Measurements from ENCODE around the gene NEDD4L.

NEDD4L gene

GRCh38 chr18:58096658-58097057 lies 52.6 kb downstream of the NEDD4L start:
- DNase-seq: no peak

GRCh38 chr18:58097121-58097906 lies 53.3 kb downstream of the NEDD4L start:
- no peak for DNase-seq

- DNase-seq: no peak
Measured at GRCh38 chr18:58097907-58098166, 53.8 kb downstream of the NEDD4L start.

GRCh38 chr18:58098706-58099105 lies 54.7 kb downstream of the NEDD4L start:
- DNase-seq: no peak

GRCh38 chr18:58100154-58100553 lies 56.1 kb downstream of the NEDD4L start:
- DNase-seq: no peak

GRCh38 chr18:58101291-58101794 lies 57.3 kb downstream of the NEDD4L start:
- no peak for DNase-seq

GRCh38 chr18:58102018-58102417 lies 58.0 kb downstream of the NEDD4L start:
- DNase-seq: no peak

GRCh38 chr18:58102875-58103274 lies 58.8 kb downstream of the NEDD4L start:
- DNase-seq: no peak

- no peak for DNase-seq
Measured at GRCh38 chr18:58103339-58103985, 59.4 kb downstream of the NEDD4L start.

- no peak for DNase-seq
Measured at GRCh38 chr18:58104096-58104495, 60.1 kb downstream of the NEDD4L start.

GRCh38 chr18:58105206-58105887 lies 61.3 kb downstream of the NEDD4L start:
- DNase-seq: no peak

GRCh38 chr18:58105888-58106260 lies 61.8 kb downstream of the NEDD4L start:
- no peak for DNase-seq

GRCh38 chr18:58106289-58107070 lies 62.5 kb downstream of the NEDD4L start:
- DNase-seq: no peak

GRCh38 chr18:58109256-58109655 lies 65.2 kb downstream of the NEDD4L start:
- DNase-seq: no peak

- DNase-seq: no peak
Measured at GRCh38 chr18:58110398-58110797, 66.4 kb downstream of the NEDD4L start.

GRCh38 chr18:58112174-58112573 lies 68.1 kb downstream of the NEDD4L start:
- no peak for DNase-seq

GRCh38 chr18:58113337-58113736 lies 69.3 kb downstream of the NEDD4L start:
- DNase-seq: no peak

GRCh38 chr18:58114766-58115165 lies 70.7 kb downstream of the NEDD4L start:
- DNase-seq: no peak

GRCh38 chr18:58116818-58117217 lies 72.8 kb downstream of the NEDD4L start:
- DNase-seq: no peak

GRCh38 chr18:58117786-58118403 lies 73.9 kb downstream of the NEDD4L start:
- no peak for DNase-seq

- no peak for DNase-seq
Measured at GRCh38 chr18:58118536-58118935, 74.5 kb downstream of the NEDD4L start.

GRCh38 chr18:58119819-58120218 lies 75.8 kb downstream of the NEDD4L start:
- no peak for DNase-seq

GRCh38 chr18:58124475-58124874 lies 80.4 kb downstream of the NEDD4L start:
- no peak for DNase-seq

Measured in activated CD4-positive, CD25-positive, alpha-beta regulatory T cell (primary cell).